ENCODE data around the gene CRABP1. TPM values are rescaled to one million over a fixed set of nuclear protein-coding genes. Genes with fewer than 3 reads are reported as not detected.

Gene CRABP1
- total RNA-seq, 2 experiments from 2014 or later: not detected

DNA sequence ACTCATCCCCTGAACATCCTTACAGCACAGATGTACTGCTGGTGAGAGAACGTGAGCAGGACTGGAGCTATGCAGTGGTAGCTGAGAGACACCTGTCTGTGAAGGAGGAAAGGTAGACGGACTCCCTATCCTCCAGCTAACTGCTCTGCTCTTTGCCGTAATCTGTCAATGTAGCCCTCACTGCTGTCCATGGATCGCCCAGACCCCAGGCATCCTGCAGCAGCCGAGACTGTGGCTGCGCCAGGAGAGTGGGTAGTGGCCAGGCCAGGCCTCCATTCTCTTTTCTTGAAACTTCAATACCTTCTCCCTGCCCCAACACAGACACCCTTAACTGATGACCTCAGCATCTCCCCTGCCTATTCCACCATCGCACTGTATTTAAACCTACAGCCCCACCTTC is 44.5 kb downstream of the CRABP1 start:
- no peak overlapping the region for H3K4me2 ChIP-seq (ENCODE audit: low read length)
- no peak for DNase-seq (ENCODE audit: low spot score)
- H3K9me2 ChIP-seq (ENCODE audit: insufficient read depth, low read length): no peaks in the 10 kb centered on the region
- intact Hi-C loops (cut with micrococcal nuclease; ENCODE audit: unreplicated experiment): no loop called here
- ChIA-PET POLR2A (no interaction called here), CTCF (ENCODE audit: unreplicated experiment) (no interaction called here)
- no peaks in the 10 kb centered on the region for H3K9me3 ChIP-seq (ENCODE audit: low read length)
- no peak for TF ChIP-seq EZH2phosphoT487 (IDR thresholded peaks at IDR 0.05; ENCODE audit: borderline replicate concordance, low read depth, low read length)
- TF ChIP-seq, protein P1, sequence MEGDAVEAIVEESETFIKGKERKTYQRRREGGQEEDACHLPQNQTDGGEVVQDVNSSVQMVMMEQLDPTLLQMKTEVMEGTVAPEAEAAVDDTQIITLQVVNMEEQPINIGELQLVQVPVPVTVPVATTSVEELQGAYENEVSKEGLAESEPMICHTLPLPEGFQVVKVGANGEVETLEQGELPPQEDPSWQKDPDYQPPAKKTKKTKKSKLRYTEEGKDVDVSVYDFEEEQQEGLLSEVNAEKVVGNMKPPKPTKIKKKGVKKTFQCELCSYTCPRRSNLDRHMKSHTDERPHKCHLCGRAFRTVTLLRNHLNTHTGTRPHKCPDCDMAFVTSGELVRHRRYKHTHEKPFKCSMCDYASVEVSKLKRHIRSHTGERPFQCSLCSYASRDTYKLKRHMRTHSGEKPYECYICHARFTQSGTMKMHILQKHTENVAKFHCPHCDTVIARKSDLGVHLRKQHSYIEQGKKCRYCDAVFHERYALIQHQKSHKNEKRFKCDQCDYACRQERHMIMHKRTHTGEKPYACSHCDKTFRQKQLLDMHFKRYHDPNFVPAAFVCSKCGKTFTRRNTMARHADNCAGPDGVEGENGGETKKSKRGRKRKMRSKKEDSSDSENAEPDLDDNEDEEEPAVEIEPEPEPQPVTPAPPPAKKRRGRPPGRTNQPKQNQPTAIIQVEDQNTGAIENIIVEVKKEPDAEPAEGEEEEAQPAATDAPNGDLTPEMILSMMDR (conservative IDR thresholded peaks at IDR 0.05; ENCODE audit: low read length): no peak
- H3K27ac ChIP-seq (ENCODE audit: low read depth, low read length, poor library complexity, severe bottlenecking): no peak overlapping the region
- no peaks in the 10 kb centered on the region for H4K20me1 ChIP-seq (ENCODE audit: insufficient read depth, low read length)
- H2AFZ ChIP-seq (ENCODE audit: low read length): no peak overlapping the region
- no TSS peak for BruUV-seq (replicated peaks)
- no peaks in the 10 kb centered on the region for H3K36me3 ChIP-seq (ENCODE audit: insufficient read depth, low read length)
- no peaks in the 10 kb centered on the region for H3K4me1 ChIP-seq (ENCODE audit: insufficient read depth, low read length, poor library complexity, severe bottlenecking)
- no peaks in the 10 kb centered on the region for H3K79me2 ChIP-seq (ENCODE audit: insufficient read depth, low read depth, low read length)
- no peak overlapping the region for H3K4me3 ChIP-seq (ENCODE audit: low read depth, low read length, poor library complexity, severe bottlenecking)

DNA sequence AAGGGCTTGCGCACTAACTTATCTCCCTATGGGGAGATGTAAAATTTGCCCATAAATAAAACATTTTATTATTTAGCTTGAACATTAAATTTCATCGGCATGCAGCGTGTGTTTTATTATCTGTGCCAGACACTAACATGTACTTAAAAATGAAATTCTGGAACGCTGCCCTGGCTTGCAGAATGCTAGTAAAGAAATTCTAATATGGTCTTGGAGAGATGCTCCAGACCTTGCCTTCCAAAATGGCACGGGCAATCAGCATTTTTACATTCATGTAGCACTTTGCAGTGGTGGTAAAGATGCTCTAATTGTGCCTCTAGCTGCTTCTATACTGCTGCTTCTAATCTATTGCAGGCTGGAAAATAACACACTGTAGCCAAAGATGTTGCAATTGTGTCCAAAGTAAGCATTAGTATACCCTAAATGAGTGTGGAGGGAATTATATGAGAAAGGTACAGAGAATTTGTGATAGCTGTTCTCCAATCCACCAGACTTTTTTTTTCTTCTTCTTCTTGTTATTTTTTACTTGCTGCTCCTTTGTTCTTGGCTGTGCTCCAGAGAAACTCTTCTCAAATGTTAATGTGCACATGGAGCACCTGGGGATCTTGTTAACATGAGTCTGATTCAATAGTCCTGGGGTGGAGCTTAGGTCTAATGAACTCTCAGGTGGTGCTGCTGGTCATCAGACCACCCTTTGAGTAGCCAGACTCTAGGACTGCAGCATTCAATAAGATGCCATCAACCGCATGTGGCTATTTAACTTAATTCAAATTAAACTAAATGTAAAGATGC is 47.3 kb downstream of the CRABP1 start:
- no TSS peak for BruUV-seq (replicated peaks)
- TF ChIP-seq EZH2phosphoT487 (IDR thresholded peaks at IDR 0.05; ENCODE audit: borderline replicate concordance, low read depth, low read length): no peak
- TF ChIP-seq, protein P1 (conservative IDR thresholded peaks at IDR 0.05; ENCODE audit: low read length): no peak
- Histone ChIP-seq H3K4me3 (ENCODE audit: low read depth, low read length, poor library complexity, severe bottlenecking) (no peak overlapping the region), H2AFZ (ENCODE audit: low read length) (no peak overlapping the region), H3K36me3 (ENCODE audit: insufficient read depth, low read length) (no peaks in the 10 kb centered on the region), H3K4me1 (ENCODE audit: insufficient read depth, low read length, poor library complexity, severe bottlenecking) (no peaks in the 10 kb centered on the region), H3K4me2 (ENCODE audit: low read length) (no peak overlapping the region), H3K9me3 (ENCODE audit: low read length) (no peaks in the 10 kb centered on the region), H4K20me1 (ENCODE audit: insufficient read depth, low read length) (no peaks in the 10 kb centered on the region), H3K9me2 (ENCODE audit: insufficient read depth, low read length) (no peaks in the 10 kb centered on the region), H3K27ac (ENCODE audit: low read depth, low read length, poor library complexity, severe bottlenecking) (no peak overlapping the region), H3K79me2 (ENCODE audit: insufficient read depth, low read depth, low read length) (no peaks in the 10 kb centered on the region)
- CTCF ChIA-PET (ENCODE audit: unreplicated experiment): no interaction called here
- intact Hi-C loops (cut with micrococcal nuclease; ENCODE audit: unreplicated experiment): no loop called here
- DNase-seq (ENCODE audit: low spot score): no peak
- POLR2A ChIA-PET: interaction anchor here (0.7 kb wide), 1 partner anchor 163 kb away, joined by 3 read pairs; no protein-coding TSS in a partner anchor

DNA sequence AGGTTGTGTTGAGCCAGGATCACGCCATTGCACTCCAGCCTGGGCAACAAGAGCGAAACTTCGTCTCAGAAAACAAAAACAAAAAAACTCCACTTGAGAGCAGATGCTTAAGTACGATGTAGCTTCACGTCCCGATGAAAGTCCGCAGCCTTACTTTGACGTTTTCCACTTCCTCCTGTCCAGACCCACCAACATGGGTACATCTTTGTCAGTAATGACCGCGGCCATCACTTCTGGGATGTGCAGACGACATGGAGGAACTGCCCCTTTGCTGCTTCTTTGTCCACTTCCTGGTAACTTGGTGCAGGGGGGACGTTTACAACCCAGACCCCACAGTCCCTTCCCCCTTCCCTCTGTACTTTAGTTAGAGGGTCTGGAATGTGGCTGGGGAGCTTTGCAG is 48.7 kb downstream of the CRABP1 start:
- intact Hi-C loops (cut with micrococcal nuclease; ENCODE audit: unreplicated experiment): no loop called here
- Histone ChIP-seq H3K9me2 (ENCODE audit: insufficient read depth, low read length) (no peaks in the 10 kb centered on the region), H2AFZ (ENCODE audit: low read length) (no peak overlapping the region), H3K27ac (ENCODE audit: low read depth, low read length, poor library complexity, severe bottlenecking) (no peak overlapping the region), H4K20me1 (ENCODE audit: insufficient read depth, low read length) (no peaks in the 10 kb centered on the region), H3K9me3 (ENCODE audit: low read length) (no peaks in the 10 kb centered on the region), H3K4me2 (ENCODE audit: low read length) (no peak overlapping the region), H3K4me3 (ENCODE audit: low read depth, low read length, poor library complexity, severe bottlenecking) (no peak overlapping the region), H3K36me3 (ENCODE audit: insufficient read depth, low read length) (no peaks in the 10 kb centered on the region), H3K79me2 (ENCODE audit: insufficient read depth, low read depth, low read length) (no peaks in the 10 kb centered on the region), H3K4me1 (ENCODE audit: insufficient read depth, low read length, poor library complexity, severe bottlenecking) (no peaks in the 10 kb centered on the region)
- CTCF ChIA-PET (ENCODE audit: unreplicated experiment): no interaction called here
- POLR2A ChIA-PET: no interaction called here
- no TSS peak for BruUV-seq (replicated peaks)
- no peak for DNase-seq (ENCODE audit: low spot score)
- no peak for TF ChIP-seq EZH2phosphoT487 (IDR thresholded peaks at IDR 0.05; ENCODE audit: borderline replicate concordance, low read depth, low read length)
- TF ChIP-seq, protein P1 (conservative IDR thresholded peaks at IDR 0.05; ENCODE audit: low read length): no peak

Measured in OCI-LY7 (cell line).